K562 (cell line): ENCODE data around the gene PLG. TPM values are rescaled to one million over a fixed set of nuclear protein-coding genes. Genes with fewer than 3 reads are reported as not detected.

Experiments used
- ARID4B ChIP-seq: sonication (generic); formaldehyde crosslinking; IDR thresholded peaks from 2 replicates; pipeline ENCODE4 v1.8.0; 2022; ENCODE audit warnings: mild to moderate bottlenecking, missing genetic modification reagents
- HMG20B ChIP-seq: fragments of 250-450 bp; sonication (Bioruptor Pico); IDR thresholded peaks from 2 replicates; pipeline ENCODE4 v1.5.0; 2021; ENCODE audit warnings: mild to moderate bottlenecking
- RAD21 ChIP-seq, 2 experiments: fragments of 250-450 bp in 1 of 2; fragments of 450-650 bp in 1 of 2; sonication (Bioruptor Pico) in 1 of 2; formaldehyde crosslinking in 1 of 2; IDR thresholded peaks in 1 of 2; conservative IDR thresholded peaks in 1 of 2; 2 replicates each; pipeline versions ENCODE4 v1.4.0 to v1.8.0; 2020 to 2022; ENCODE audit warnings: mild to moderate bottlenecking in 2 of 2, moderate library complexity in 1 of 2
- YY1 ChIP-seq, 3 experiments: IDR thresholded peaks; 2 replicates each; pipeline ENCODE4 v1.6.1; 2011; ENCODE audit warnings: low read length in 2 of 3, mild to moderate bottlenecking in 2 of 3, moderate library complexity in 2 of 3, borderline replicate concordance in 1 of 3, control low read depth in 1 of 3, low read depth in 1 of 3; ENCODE audit not compliant: insufficient read depth in 3 of 3, insufficient replicate concordance in 2 of 3, control insufficient read depth in 1 of 3, insufficient read length in 1 of 3; ENCODE audit errors: extremely low read depth in 1 of 3
- polyA plus RNA-seq, 8 experiments: library from polyadenylated mRNA; depleted of rRNA in 4 of 8; stranded (reverse) in 5 of 8; unstranded in 3 of 8; fragments of >200 nt; fragmentation: Nextera tagmentation in 2 of 8; fragmentation: Illumina TruSeq in 1 of 8; extraction: Ambion mirVana in 2 of 8; extraction: Trizol in 1 of 8; gene quantifications; 2 replicates each; pipeline versions ENCODE4 v1.2.1 to v1.2.3, GENCODE V29; 2011 to 2014; ENCODE audit warnings: inconsistent platforms in 1 of 8, missing spikeins in 1 of 8
- total RNA-seq, 7 experiments: library from RNA; depleted of rRNA in 6 of 7; stranded (reverse); fragments of >200 nt in 6 of 7; fragmentation: Illumina TruSeq in 2 of 7; extraction: Trizol in 2 of 7; gene quantifications; 2 replicates each; pipeline versions ENCODE4 v1.2.1 to v1.2.3, GENCODE V29; 2011 to 2021; ENCODE audit warnings: low replicate concordance in 1 of 7
- TF ChIP-seq, protein P1 (sequence below): fragments of 250-450 bp; sonication (Bioruptor Pico); IDR thresholded peaks from 2 replicates; pipeline ENCODE4 v1.9.0; 2021; ENCODE audit warnings: mild to moderate bottlenecking

Gene PLG
- total and polyA plus RNA-seq, 9 of the 15 experiments (the other 6 are each of a cell fraction or from before 2014, with no cell fraction given) = 0.64 TPM; not detected in 8

GRCh38 chr6:160790028-160790792, 88.2 kb downstream of the PLG start (continued):
- TF ChIP-seq YY1 (IDR thresholded peaks at IDR 0.05; ENCODE audit: borderline replicate concordance in 1 of 3, control insufficient read depth in 1 of 3, extremely low read depth in 1 of 3, insufficient read depth in 3 of 3, insufficient read length in 1 of 3, insufficient replicate concordance in 2 of 3, low read depth in 1 of 3, low read length in 2 of 3) (peak in 1 of 3 experiments; percentile 58), ARID4B (CRISPR knock-in tag) (no peak), HMG20B (CRISPR knock-in tag) (no peak), RAD21 (CRISPR knock-in tag; conservative IDR thresholded peaks at IDR 0.05 in 1 of 2, IDR thresholded peaks at IDR 0.05 in 1 of 2) (peak in 1 of 2 experiments; percentile 15; a peak in 1 of 4 replicates)
- TF ChIP-seq, protein P1, sequence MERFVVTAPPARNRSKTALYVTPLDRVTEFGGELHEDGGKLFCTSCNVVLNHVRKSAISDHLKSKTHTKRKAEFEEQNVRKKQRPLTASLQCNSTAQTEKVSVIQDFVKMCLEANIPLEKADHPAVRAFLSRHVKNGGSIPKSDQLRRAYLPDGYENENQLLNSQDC (CRISPR knock-in tag) = no peak
